Measurements from ENCODE around the gene SIPA1L3.
"Not testable (repeated sequence)": the region's sequence is repeated elsewhere in the genome, so short reads cannot be mapped to it uniquely, and the experiment has no call there.

The SIPA1L3 gene

DNA sequence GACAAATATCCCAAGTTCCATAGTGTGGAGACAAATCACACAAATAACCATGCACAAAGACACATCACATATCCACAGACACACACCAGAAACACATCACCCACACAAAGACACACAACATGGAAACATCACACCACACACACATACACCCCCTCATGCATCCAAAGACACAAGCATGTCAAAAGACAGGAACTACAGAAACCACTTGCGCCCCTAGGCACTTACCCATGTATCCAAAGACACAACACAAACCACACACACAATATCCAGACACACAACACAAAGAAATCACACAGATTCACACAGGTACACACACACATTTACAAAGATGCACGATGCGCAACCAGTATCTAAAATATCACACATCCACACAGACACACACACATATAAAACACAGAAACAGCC is 316.1 kb downstream of the SIPA1L3 start:
- Histone ChIP-seq H3K9me2 (ENCODE audit: low read depth, low read length) (no peaks in the 10 kb centered on the region), H3K27me3 (ENCODE audit: insufficient read depth, low read length) (no peaks in the 10 kb centered on the region), H3K4me2 (ENCODE audit: low read length) (peak overlapping the region; percentile 76), H3K9ac (ENCODE audit: low read length) (no peak overlapping the region; the same call in 1 of the 2 replicates), H2AFZ (ENCODE audit: low read length) (no peak overlapping the region), H3K79me2 (ENCODE audit: insufficient read depth, low read length) (no peaks in the 10 kb centered on the region), H3F3A (ENCODE audit: insufficient read depth, low read length) (no peaks in the 10 kb centered on the region), H3K4me1 (ENCODE audit: insufficient read depth, low read length, severe bottlenecking) (peaks cover 7% of the 10 kb centered on the region), H3K4me3 (ENCODE audit: low read depth, low read length, poor library complexity, severe bottlenecking) (peak overlapping the region; percentile 66), H3K9me3 (ENCODE audit: low read length) (no peaks in the 10 kb centered on the region), H3K36me3 (ENCODE audit: insufficient read depth, low read length) (no peaks in the 10 kb centered on the region), H4K20me1 (ENCODE audit: insufficient read depth, low read length) (no peaks in the 10 kb centered on the region), H3K27ac (ENCODE audit: low read depth, low read length, poor library complexity, severe bottlenecking) (no peak overlapping the region)
- TF ChIP-seq, protein P1, sequence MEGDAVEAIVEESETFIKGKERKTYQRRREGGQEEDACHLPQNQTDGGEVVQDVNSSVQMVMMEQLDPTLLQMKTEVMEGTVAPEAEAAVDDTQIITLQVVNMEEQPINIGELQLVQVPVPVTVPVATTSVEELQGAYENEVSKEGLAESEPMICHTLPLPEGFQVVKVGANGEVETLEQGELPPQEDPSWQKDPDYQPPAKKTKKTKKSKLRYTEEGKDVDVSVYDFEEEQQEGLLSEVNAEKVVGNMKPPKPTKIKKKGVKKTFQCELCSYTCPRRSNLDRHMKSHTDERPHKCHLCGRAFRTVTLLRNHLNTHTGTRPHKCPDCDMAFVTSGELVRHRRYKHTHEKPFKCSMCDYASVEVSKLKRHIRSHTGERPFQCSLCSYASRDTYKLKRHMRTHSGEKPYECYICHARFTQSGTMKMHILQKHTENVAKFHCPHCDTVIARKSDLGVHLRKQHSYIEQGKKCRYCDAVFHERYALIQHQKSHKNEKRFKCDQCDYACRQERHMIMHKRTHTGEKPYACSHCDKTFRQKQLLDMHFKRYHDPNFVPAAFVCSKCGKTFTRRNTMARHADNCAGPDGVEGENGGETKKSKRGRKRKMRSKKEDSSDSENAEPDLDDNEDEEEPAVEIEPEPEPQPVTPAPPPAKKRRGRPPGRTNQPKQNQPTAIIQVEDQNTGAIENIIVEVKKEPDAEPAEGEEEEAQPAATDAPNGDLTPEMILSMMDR (IDR thresholded peaks at IDR 0.05; ENCODE audit: low read length) = no peak
- no peak for TF ChIP-seq EZH2 (IDR thresholded peaks at IDR 0.05; ENCODE audit: borderline replicate concordance, low read length)

DNA sequence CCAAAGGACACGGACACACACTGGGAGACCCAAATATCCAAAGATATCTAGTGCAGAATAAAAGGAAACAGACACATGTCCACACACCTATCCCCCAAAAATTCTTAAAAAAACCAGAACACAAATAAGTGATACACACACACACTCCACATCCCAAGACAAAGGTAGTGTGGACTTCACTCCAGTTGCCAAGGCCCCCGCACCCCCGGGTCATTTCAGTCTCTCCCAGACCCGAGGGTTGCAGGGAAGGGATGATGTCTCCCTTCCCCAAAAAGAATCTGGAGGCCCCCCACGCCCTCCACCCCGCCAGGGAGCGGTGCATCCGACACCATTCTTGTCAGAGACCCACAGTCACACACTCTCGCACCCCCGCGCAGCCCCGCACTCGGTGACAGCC is 316.6 kb downstream of the SIPA1L3 start:
- Histone ChIP-seq H3K9me2 (ENCODE audit: low read depth, low read length) (no peaks in the 10 kb centered on the region), H3K9ac (ENCODE audit: low read length) (peak overlapping the region; percentile 52), H3K4me3 (ENCODE audit: low read depth, low read length, poor library complexity, severe bottlenecking) (peak overlapping the region; percentile 66), H4K20me1 (ENCODE audit: insufficient read depth, low read length) (no peaks in the 10 kb centered on the region), H3F3A (ENCODE audit: insufficient read depth, low read length) (no peaks in the 10 kb centered on the region), H3K4me1 (ENCODE audit: insufficient read depth, low read length, severe bottlenecking) (peaks cover 9% of the 10 kb centered on the region), H3K9me3 (ENCODE audit: low read length) (no peaks in the 10 kb centered on the region), H3K79me2 (ENCODE audit: insufficient read depth, low read length) (no peaks in the 10 kb centered on the region), H3K27me3 (ENCODE audit: insufficient read depth, low read length) (no peaks in the 10 kb centered on the region), H3K36me3 (ENCODE audit: insufficient read depth, low read length) (no peaks in the 10 kb centered on the region), H3K4me2 (ENCODE audit: low read length) (peak overlapping the region; percentile 76), H2AFZ (ENCODE audit: low read length) (no peak overlapping the region), H3K27ac (ENCODE audit: low read depth, low read length, poor library complexity, severe bottlenecking) (no peak overlapping the region)
- TF ChIP-seq, protein P1 (IDR thresholded peaks at IDR 0.05; ENCODE audit: low read length) = no peak
- TF ChIP-seq EZH2 (IDR thresholded peaks at IDR 0.05; ENCODE audit: borderline replicate concordance, low read length) = no peak

DNA sequence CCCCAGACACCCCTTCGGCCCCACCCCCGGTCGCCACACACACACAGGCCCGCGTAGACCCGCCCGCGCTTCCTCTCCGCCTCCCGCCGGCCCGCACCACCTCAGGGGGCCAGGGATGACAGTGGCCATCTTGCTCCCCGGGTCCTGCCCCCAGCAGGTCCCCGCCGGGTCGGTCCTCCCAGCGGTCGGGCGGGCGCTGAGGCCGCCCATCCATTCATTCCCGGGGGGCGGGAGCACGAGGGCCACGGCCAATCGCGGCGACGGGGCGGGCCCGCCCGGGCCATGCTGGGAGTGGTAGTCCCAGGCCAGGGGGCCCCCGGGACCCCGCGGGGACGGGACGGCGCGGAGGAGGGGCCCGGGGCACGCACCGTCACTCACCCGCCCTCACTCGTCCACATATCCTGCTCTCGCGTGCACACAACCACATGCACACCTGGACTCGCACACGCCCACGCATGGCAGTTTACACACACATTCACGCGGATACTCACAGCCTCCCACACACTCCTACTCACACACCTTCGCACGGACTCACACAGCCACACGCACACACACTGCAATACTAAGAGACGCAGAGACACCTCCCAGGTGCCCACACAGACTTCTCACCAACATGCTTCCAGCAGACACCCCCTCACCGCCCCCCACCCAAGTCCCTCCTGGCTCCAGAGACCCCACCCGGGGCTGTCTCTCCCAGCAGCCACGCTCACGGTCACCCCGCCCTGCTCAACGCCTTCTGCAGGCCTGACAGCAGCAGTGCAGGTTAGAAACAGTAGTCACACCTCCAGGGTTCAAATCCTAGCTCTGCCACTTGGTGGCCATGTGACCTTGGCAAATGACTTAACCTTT is 317.2 kb downstream of the SIPA1L3 start, which contains the start of gene DPF1:
TSS of gene DPF1 (minus strand) at position 209 of the 849 bp plus-strand sequence. CDS start at position 129, 80 bp downstream.
- Histone ChIP-seq H3K9me3 (ENCODE audit: low read length) (no peaks in the 10 kb centered on the region), H2AFZ (ENCODE audit: low read length) (no peak within 1 kb of the TSS), H3K4me2 (ENCODE audit: low read length) (peak within 1 kb of the TSS; percentile 76), H3K9me2 (ENCODE audit: low read depth, low read length) (no peaks in the 10 kb centered on the region), H3K27me3 (ENCODE audit: insufficient read depth, low read length) (no peaks in the 10 kb centered on the region), H3K27ac (ENCODE audit: low read depth, low read length, poor library complexity, severe bottlenecking) (no peak within 1 kb of the TSS), H3K79me2 (ENCODE audit: insufficient read depth, low read length) (no peaks in the 10 kb centered on the region), H3K9ac (ENCODE audit: low read length) (peak within 1 kb of the TSS; percentile 52), H4K20me1 (ENCODE audit: insufficient read depth, low read length) (no peaks in the 10 kb centered on the region), H3K36me3 (ENCODE audit: insufficient read depth, low read length) (no peaks in the 10 kb centered on the region), H3K4me3 (ENCODE audit: low read depth, low read length, poor library complexity, severe bottlenecking) (peak within 1 kb of the TSS; percentile 66), H3K4me1 (ENCODE audit: insufficient read depth, low read length, severe bottlenecking) (peaks cover 16% of the 10 kb centered on the region), H3F3A (ENCODE audit: insufficient read depth, low read length) (no peaks in the 10 kb centered on the region)
- TF ChIP-seq, protein P1 (IDR thresholded peaks at IDR 0.05; ENCODE audit: low read length) = peak; percentile 53
- no peak for TF ChIP-seq EZH2 (IDR thresholded peaks at IDR 0.05; ENCODE audit: borderline replicate concordance, low read length)

DNA sequence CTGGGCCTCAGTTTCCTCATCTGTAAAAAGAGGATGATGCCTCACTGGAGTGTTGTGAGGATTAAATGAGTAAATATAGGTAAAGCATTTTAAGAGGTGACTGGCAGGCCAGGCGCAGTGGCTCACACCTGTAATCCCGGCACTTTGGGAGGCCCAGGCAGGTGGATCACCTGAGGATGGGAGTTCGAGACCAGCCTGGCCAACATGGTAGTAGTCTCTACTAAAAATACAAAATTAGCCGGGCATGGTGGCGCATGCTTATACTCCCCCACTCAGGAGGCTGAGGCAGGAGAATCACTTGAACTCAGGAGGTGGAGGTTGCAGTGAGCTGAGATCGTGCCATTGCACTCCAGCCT is 317.8 kb downstream of the SIPA1L3 start:
- H3K4me1 ChIP-seq (ENCODE audit: insufficient read depth, low read length, severe bottlenecking) = peaks cover 16% of the 10 kb centered on the region
- not testable (repeated sequence) for H3K27me3 ChIP-seq (ENCODE audit: insufficient read depth, low read length); H3K9ac ChIP-seq (ENCODE audit: low read length); H4K20me1 ChIP-seq (ENCODE audit: insufficient read depth, low read length); H3K9me3 ChIP-seq (ENCODE audit: low read length); H2AFZ ChIP-seq (ENCODE audit: low read length); H3K36me3 ChIP-seq (ENCODE audit: insufficient read depth, low read length); H3K27ac ChIP-seq (ENCODE audit: low read depth, low read length, poor library complexity, severe bottlenecking); H3K79me2 ChIP-seq (ENCODE audit: insufficient read depth, low read length); H3K9me2 ChIP-seq (ENCODE audit: low read depth, low read length); H3F3A ChIP-seq (ENCODE audit: insufficient read depth, low read length)
- H3K4me2 ChIP-seq (ENCODE audit: low read length) = peak overlapping the region; percentile 76
- H3K4me3 ChIP-seq (ENCODE audit: low read depth, low read length, poor library complexity, severe bottlenecking) = peak overlapping the region; percentile 66

Data from OCI-LY1 (cell line).